ENCODE data around the gene GARIN1A.

GARIN1A gene

GRCh38 chr7:128721376-128721775 is 49.3 kb downstream of the GARIN1A start:
- DNase-seq = no peak

Measured in inflammatory macrophage (primary cell).